ENCODE data around the gene TTLL11.

Gene TTLL11

GRCh38 chr9:122092611-122093506 lies at the start of gene TTLL11:
TTLL11 (minus strand) TSS chr9:122093308; CDS start chr9:122093148, 160 bp downstream.
- DNase-seq, result peak; percentile 97

GRCh38 chr9:122141671-122142070 lies 48.6 kb upstream of the TTLL11 start:
- DNase-seq, result no peak

GRCh38 chr9:122140368-122141193 lies 47.5 kb upstream of the TTLL11 start:
- no peak for DNase-seq

- DNase-seq, result no peak
Measured at GRCh38 chr9:122138560-122139268, 45.6 kb upstream of the TTLL11 start.

- DNase-seq, result no peak
Measured at GRCh38 chr9:122135529-122135859, 42.4 kb upstream of the TTLL11 start.

- no peak for DNase-seq
Measured at GRCh38 chr9:122134822-122135528, 41.9 kb upstream of the TTLL11 start.

- DNase-seq, result no peak
Measured at GRCh38 chr9:122133984-122134535, 41.0 kb upstream of the TTLL11 start.

GRCh38 chr9:122133263-122133983 lies 40.3 kb upstream of the TTLL11 start:
- no peak for DNase-seq

GRCh38 chr9:122132539-122132938 lies 39.4 kb upstream of the TTLL11 start:
- no peak for DNase-seq

- DNase-seq, result no peak
Measured at GRCh38 chr9:122131401-122132001, 38.4 kb upstream of the TTLL11 start.

- no peak for DNase-seq
Measured at GRCh38 chr9:122130837-122131236, 37.7 kb upstream of the TTLL11 start.

- no peak for DNase-seq
Measured at GRCh38 chr9:122129969-122130368, 36.9 kb upstream of the TTLL11 start.

GRCh38 chr9:122128969-122129343 lies 35.8 kb upstream of the TTLL11 start:
- no peak for DNase-seq

- peak; percentile 20 for DNase-seq
Measured at GRCh38 chr9:122128007-122128968, 35.2 kb upstream of the TTLL11 start.

- no peak for DNase-seq
Measured at GRCh38 chr9:122127396-122127798, 34.3 kb upstream of the TTLL11 start.

GRCh38 chr9:122126331-122127261 lies 33.5 kb upstream of the TTLL11 start:
- no peak for DNase-seq

- no peak for DNase-seq
Measured at GRCh38 chr9:122125509-122126330, 32.6 kb upstream of the TTLL11 start.

GRCh38 chr9:122125158-122125508 lies 32.0 kb upstream of the TTLL11 start:
- DNase-seq, result peak; percentile 82

All from CD4-positive, alpha-beta T cell treated with Interleukin-6 for 4 hours (primary cell).